OCI-LY7 (cell line): ENCODE data around the gene EHD3.

Experiments
- CTCF ChIP-seq: fragments of 200-600 bp; sonication (generic); conservative IDR thresholded peaks from 2 replicates; pipeline ENCODE4 v1.5.1; 2014; ENCODE audit warnings: mild to moderate bottlenecking, antibody characterized with exemption, low read length, moderate library complexity, mixed read lengths
- EZH2phosphoT487 ChIP-seq: fragments of 200-600 bp; sonication (generic); IDR thresholded peaks from 2 replicates; pipeline ENCODE4 v1.6.1; 2018; ENCODE audit warnings: low read depth, borderline replicate concordance, mild to moderate bottlenecking, mixed run types, antibody characterized with exemption, low read length, moderate library complexity, mixed read lengths

- TF ChIP-seq CTCF = peak; percentile 77
- TF ChIP-seq EZH2phosphoT487 = no peak
Measured at GRCh38 chr2:31263636-31264190, 29.8 kb downstream of the EHD3 start.
